HT1080 (cell line): ENCODE data around the gene PIGR. TPM values are rescaled to one million over a fixed set of nuclear protein-coding genes. Genes with fewer than 3 reads are reported as not detected.
A peak's percentile ranks its signal among the peaks of the same experiment; 100 is the strongest.

Source experiments
- DNase-seq: peaks from one replicate; pipeline ENCODE4 v3.0.0-alpha.2; 2015; ENCODE audit warnings: low read depth
- total RNA-seq: library from RNA; depleted of rRNA; stranded (reverse); fragments of >200 nt; shearing (Covaris generic); gene quantifications from 2 replicates; pipeline ENCODE4 v1.2.3, GENCODE V29; 2014

Gene PIGR
- total RNA-seq, 1 experiment from 2014 or later, result 0.13 TPM

- no peak for DNase-seq
Observed at GRCh38 chr1:206960676-206961386, 14.6 kb upstream of the PIGR start.

- no peak for DNase-seq
Observed at GRCh38 chr1:206958144-206958543, 11.9 kb upstream of the PIGR start.

- no peak for DNase-seq
Observed at GRCh38 chr1:206957639-206958038, 11.4 kb upstream of the PIGR start.

GRCh38 chr1:206955476-206956451 is 9.5 kb upstream of the PIGR start:
- no peak for DNase-seq

GRCh38 chr1:206954459-206955342 is 8.4 kb upstream of the PIGR start:
- DNase-seq, result no peak

GRCh38 chr1:206953626-206954025 is 7.4 kb upstream of the PIGR start:
- DNase-seq, result no peak

- no peak for DNase-seq
Observed at GRCh38 chr1:206953126-206953525, 6.9 kb upstream of the PIGR start.

- peak; percentile 25 for DNase-seq
Observed at GRCh38 chr1:206952171-206952570, 5.9 kb upstream of the PIGR start.

- DNase-seq, result no peak
Observed at GRCh38 chr1:206951318-206952100, 5.2 kb upstream of the PIGR start.

- DNase-seq, result no peak
Observed at GRCh38 chr1:206949641-206950040, 3.4 kb upstream of the PIGR start.

GRCh38 chr1:206949208-206949607 is 2.9 kb upstream of the PIGR start:
- DNase-seq, result no peak

GRCh38 chr1:206947255-206947654 is 989 bp upstream of the PIGR start:
- DNase-seq, result no peak

GRCh38 chr1:206945779-206946178 is 487 bp downstream of the PIGR start:
- no peak for DNase-seq

GRCh38 chr1:206944703-206945102 is 1.6 kb downstream of the PIGR start:
- no peak for DNase-seq

- DNase-seq, result no peak
Observed at GRCh38 chr1:206941766-206942418, 4.4 kb downstream of the PIGR start.

GRCh38 chr1:206940588-206940936 is 5.7 kb downstream of the PIGR start:
- DNase-seq, result no peak

GRCh38 chr1:206939841-206940587 is 6.3 kb downstream of the PIGR start:
- no peak for DNase-seq

GRCh38 chr1:206939131-206939530 is 7.1 kb downstream of the PIGR start:
- DNase-seq, result no peak

- no peak for DNase-seq
Observed at GRCh38 chr1:206937425-206937824, 8.8 kb downstream of the PIGR start.
